ENCODE results near the gene PTCD2.
"Not testable (repeated sequence)": the region's sequence is repeated elsewhere in the genome, so short reads cannot be mapped to it uniquely, and the experiment has no call there.

Gene PTCD2

DNA sequence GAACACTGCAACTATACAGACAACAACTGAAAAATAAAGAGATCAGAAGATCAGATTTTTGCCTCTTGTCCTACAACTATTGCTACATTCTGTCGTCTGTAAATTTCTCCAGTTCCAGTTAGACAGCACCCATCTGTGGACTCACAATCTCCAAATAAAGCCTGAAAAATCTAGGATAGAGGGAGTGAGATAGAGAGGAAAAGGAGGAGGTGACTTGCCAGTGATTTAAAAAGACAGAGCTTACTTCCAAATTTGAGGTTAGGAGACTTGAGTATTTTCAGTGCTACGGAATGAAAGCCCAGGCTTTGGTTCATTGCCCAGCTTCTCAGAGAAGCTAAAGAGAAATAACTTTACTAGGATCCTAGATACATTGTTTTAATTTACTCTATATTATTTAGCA lies 63.6 kb downstream of the PTCD2 start:
- DNase-seq = no peak

GRCh38 chr5:72386639-72387038 lies 66.5 kb downstream of the PTCD2 start:
- no peak for DNase-seq

DNA sequence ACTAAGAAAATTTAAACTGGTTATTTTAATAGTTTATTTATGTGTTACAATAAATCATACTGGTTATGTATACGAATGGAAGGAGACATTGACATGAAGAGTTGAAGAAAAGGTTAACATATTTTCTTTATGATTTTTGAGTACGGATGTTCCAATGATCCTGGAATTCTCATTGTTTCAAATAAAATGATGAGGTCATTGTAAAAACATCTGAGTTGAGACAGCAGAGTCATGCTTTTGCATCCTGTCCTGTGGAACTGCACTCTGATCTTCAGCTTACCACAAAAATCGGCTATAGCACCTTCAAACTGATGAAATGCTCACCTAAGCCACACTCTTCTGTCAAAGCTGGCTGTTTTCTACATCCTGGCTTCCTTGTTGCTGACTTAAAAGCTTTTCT lies 67.8 kb downstream of the PTCD2 start:
- no peak for DNase-seq

GRCh38 chr5:72388646-72389045 lies 68.5 kb downstream of the PTCD2 start:
- no peak for DNase-seq

DNA sequence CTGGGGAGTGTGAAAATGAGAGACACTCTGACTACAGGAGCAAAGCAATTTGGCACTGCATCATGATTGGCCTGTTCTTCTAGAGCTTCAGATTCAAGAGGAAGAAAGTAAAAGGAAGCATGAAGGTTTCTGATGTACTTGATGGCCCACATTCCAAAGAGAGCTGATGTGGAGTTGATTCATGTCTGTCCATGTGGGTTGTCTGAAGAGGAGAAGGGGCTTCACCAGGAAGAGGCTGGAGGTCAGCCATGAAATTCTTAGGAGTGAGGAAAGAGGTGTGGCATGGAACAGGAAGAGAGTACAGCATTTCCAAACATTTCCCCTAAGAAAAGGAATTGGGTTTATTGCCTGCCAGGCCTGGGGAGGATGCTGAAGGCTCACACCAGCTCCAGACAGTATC lies 70.7 kb downstream of the PTCD2 start:
- DNase-seq = no peak

- DNase-seq = no peak
Measured at GRCh38 chr5:72392326-72392733, 72.2 kb downstream of the PTCD2 start.

- DNase-seq = no peak
Measured at GRCh38 chr5:72393052-72393451, 72.9 kb downstream of the PTCD2 start.

DNA sequence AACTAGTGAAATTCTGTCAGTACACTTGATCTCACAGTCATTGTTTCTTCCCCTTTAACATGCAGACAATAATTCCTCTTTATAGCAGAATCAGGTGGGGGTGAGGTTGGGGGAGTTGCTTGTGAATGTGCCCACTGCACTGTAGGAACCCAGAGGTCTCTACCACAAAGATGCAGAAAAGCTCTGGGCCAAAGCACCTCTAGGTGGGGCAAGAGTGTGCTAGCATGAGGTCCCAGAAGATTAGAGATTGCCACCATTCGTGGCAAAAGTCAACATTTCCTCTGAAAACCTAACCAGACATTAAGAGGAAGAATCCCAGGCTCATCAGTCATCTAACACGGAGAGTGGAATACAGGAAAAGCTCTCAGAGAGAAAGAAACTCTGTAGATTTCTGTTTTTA lies 74.5 kb downstream of the PTCD2 start:
- no peak for DNase-seq

DNA sequence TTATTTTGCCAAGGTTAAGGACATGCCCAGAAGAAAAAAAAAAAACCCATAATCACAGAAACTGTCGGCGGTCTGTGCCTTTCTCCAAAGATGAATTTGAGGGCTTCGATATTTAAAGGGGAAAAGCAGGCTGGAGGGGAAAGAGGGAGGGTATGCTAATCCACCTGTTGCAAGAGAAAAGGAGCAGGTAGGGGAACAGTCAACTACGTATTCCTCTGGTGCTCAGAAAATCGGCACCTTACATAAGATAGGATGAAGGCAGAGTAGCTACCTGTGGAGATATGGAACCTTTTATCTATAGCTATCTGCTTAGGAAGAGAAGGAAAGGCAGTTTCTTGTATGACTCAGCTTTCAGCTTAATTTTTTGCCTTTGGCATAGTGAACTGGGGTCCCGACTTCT lies 77.7 kb downstream of the PTCD2 start:
- DNase-seq = no peak

- no peak for DNase-seq
Measured at GRCh38 chr5:72400950-72401349, 80.8 kb downstream of the PTCD2 start.

DNA sequence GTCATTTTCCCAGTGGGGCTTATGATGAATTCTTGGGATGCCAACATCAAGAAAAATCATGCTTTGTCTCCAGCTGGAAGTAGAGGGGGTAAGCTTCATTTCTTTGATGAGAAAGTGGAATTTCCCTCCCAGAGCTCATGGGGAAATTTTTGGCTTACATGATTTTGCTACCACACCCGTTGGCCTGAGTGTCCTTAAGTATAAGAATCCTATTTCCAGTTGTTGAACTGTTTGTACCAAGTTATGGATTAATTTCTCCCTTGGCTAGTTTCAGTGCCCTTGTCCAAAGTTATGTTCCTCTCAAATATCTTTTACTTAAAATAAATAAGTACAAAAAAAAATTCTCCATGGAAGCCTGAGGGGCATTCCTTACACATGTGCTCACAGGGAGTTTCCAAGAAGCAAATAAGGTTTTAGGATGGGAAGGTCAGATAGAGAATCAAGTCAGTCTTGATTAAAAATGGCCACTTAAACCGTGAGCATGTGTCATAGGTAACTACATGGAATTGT lies 82.3 kb downstream of the PTCD2 start:
- DNase-seq = no peak

DNA sequence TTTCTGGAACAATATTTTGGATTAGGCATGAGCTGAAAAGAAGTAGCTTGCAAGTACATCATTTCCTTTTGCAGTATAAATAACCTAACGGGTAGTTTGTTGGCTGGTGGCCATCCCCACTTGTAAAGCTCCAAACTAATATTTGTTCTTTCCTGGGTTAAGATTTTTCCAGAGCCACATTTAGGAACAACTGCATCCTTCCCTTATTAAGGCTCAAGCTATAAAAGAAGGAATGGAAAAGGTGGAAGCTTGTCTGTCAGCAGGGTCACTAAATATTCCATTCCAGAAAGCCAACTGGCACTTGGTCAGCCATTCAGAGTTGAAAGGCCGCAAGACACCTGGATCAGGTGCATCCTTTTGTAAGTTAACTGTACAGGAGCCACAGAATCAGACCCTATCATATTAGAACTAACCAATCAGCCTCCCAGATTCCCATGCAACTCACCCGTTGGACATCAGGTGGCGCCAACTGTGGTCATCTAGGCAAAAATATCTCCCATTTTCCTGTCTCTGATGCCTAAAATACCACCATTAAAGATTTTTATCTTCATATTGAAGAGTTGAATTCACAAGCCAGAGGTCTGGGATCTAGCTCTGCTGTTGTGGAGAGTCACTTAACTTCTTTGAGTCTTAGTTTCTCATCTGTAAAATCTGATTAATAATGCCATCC lies 82.9 kb downstream of the PTCD2 start:
- DNase-seq = no peak

- DNase-seq = not testable (repeated sequence)
Measured at GRCh38 chr5:72404771-72405170, 84.6 kb downstream of the PTCD2 start.

GRCh38 chr5:72407078-72407477 lies 86.9 kb downstream of the PTCD2 start:
- no peak for DNase-seq

GRCh38 chr5:72407541-72407940 lies 87.4 kb downstream of the PTCD2 start:
- DNase-seq = no peak

DNA sequence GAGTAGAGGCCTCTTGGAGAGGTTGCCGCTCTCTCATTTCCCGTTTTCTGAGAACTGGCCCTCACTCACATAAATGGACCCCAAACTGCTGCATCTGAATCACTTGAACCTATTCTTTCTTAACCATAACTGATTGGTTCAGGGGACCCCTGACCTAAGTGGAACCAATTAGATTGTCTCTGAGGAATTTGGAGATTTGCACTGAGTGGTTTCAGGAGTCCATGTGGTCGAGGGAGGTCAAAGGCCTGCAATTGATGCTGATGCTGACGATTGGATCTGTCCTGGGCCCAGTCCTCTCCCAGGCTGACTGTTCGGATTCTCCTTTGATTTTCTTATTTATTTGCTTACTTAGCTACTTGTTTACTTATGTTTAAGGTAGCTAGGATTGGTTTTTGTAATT lies 88.0 kb downstream of the PTCD2 start:
- no peak for DNase-seq

DNA sequence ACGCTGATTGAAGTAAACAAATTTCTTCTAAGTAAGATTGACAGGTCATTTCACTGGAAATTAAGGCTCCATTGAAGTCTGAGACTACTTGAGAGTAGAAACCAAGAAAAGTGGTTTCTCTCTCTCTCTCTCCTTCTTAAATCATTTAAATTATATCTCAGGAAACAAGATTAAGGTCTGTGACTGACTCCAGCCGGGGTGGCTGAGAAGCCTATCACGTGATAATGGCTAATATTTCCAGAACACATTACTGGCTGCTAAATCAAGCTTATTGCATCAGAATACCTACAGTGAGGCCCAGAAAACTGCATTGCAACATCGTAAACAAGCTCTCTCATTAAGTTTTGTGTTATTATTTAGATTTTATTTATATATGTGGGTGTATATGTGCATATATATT lies 88.4 kb downstream of the PTCD2 start:
- no peak for DNase-seq

DNA sequence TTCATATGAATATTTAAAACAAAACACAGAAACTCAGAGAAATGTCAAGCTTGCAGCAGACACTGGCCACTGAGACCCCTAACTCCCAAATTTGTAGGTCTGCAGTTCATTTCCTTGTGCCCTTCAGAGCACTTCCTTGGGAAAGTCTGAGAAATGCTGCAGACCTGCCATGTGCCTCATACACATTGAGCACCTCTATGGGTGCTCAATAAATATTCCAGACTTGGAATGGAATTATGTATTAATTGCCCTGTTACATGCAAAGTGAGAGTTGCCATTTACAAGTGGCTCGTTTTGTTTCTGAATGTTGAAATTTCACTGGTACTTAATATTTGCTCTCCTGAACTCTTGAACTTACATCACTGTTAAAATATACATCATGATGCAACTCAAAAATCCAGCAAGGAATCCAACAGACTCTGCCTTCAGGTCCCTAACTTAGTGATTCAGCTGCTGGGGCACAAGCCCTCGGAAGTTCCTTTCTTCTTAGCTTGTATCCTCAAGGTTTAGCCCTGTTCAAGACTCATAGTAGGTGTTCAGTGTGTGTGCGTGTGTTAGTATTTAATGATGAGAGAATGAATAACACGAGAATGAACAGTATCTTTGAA lies 90.6 kb downstream of the PTCD2 start:
- no peak for DNase-seq

- no peak for DNase-seq
Measured at GRCh38 chr5:72412283-72413055, 92.3 kb downstream of the PTCD2 start.

DNA sequence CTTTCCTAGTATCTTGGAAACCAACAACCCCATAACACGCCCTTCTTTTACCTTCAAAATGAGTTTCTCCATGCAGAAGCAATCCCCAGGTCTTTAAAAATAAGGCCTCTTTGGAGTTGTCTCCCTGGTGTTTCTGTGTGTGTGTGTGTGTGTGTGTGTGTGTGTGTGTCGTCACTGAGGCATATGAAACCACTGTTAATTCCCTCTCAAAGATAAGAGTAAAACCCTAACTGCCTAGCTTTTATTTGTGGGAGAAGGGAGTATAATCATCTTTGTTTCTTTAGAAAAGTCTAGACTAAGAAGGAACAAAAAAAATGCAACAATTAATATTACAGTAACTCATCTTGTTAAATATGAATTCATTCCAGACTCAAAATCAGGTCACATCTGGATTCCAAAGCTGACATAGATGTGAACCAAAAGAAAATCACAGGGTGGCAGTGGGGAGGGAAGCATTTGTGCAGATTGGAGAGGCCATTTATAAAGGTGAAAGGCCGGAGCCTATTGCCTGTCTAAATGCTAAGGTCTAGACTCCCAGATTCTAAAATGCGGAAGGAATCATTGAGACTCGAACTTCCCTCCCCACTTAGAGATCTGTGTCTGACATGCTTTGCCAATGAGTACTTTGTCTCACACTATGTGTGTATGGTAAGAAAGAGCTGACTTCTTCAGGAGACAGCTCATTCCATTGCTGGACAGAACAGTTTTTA lies 95.6 kb downstream of the PTCD2 start:
- no peak for DNase-seq

- no peak for DNase-seq
Measured at GRCh38 chr5:72417333-72418062, 97.3 kb downstream of the PTCD2 start.
